ENCODE measurements around the gene KIF5C.

Gene KIF5C

GRCh38 chr2:149075853-149076252 is 200.8 kb downstream of the KIF5C start:
- DNase-seq (ENCODE audit: low read depth in 2 of 2) = no peak

Measured in stimulated activated CD4-positive, alpha-beta T cell treated with anti-CD3 and anti-CD28 coated beads, Interleukin-15, amount 100 ng/mL, for 48 hours (primary cell).